ENCODE measurements around the gene PLCG1.
"Not testable (repeated sequence)": the region's sequence is repeated elsewhere in the genome, so short reads cannot be mapped to it uniquely, and the experiment has no call there.

PLCG1 gene

DNA sequence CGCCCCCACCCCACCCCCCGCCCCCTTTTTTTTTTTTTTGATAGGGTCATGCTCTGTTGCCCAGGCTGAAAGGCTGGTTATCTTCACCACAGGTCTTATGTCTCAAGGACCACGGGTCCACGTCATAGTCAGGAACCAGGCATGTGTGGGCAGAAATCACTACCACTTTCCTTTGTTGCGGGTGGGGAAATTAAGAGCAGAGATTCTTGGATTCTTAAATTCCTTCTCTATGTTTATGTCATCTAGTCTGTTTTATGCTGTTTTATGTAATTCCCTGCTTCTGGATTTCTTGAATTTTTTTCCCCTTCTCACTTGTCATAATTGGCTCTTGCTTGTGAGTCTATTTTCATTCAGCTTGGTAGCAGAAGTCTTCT is 25.8 kb upstream of the PLCG1 start:
- Histone ChIP-seq H3K4me3 (ENCODE audit: insufficient read depth, low read length, poor library complexity, severe bottlenecking) (no peak overlapping the region), H3K27me3 (ENCODE audit: low read length) (no peaks in the 10 kb centered on the region), H3K27ac (ENCODE audit: low read depth, low read length) (no peak overlapping the region), H4K20me1 (ENCODE audit: low read depth, low read length) (no peaks in the 10 kb centered on the region), H3K9ac (ENCODE audit: low read length) (no peak overlapping the region), H3F3A (ENCODE audit: insufficient read depth) (no peaks in the 10 kb centered on the region; the same call in 1 of the 2 replicates), H3K9me3 (ENCODE audit: insufficient read depth, low read length) (no peaks in the 10 kb centered on the region), H2AFZ (ENCODE audit: low read depth, low read length, severe bottlenecking) (no peak overlapping the region), H3K9me2 (replicated peaks; ENCODE audit: insufficient read depth, low read length) (no peaks in the 10 kb centered on the region), H3K36me3 (ENCODE audit: low read length) (peaks cover 39% of the 10 kb centered on the region; the same call in 1 of the 2 replicates), H3K4me2 (ENCODE audit: low read depth, low read length, poor library complexity, severe bottlenecking) (no peak overlapping the region), H3K79me2 (ENCODE audit: insufficient read depth, low read length) (no peaks in the 10 kb centered on the region)
- TF ChIP-seq, protein P1, sequence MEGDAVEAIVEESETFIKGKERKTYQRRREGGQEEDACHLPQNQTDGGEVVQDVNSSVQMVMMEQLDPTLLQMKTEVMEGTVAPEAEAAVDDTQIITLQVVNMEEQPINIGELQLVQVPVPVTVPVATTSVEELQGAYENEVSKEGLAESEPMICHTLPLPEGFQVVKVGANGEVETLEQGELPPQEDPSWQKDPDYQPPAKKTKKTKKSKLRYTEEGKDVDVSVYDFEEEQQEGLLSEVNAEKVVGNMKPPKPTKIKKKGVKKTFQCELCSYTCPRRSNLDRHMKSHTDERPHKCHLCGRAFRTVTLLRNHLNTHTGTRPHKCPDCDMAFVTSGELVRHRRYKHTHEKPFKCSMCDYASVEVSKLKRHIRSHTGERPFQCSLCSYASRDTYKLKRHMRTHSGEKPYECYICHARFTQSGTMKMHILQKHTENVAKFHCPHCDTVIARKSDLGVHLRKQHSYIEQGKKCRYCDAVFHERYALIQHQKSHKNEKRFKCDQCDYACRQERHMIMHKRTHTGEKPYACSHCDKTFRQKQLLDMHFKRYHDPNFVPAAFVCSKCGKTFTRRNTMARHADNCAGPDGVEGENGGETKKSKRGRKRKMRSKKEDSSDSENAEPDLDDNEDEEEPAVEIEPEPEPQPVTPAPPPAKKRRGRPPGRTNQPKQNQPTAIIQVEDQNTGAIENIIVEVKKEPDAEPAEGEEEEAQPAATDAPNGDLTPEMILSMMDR (IDR thresholded peaks at IDR 0.05; ENCODE audit: insufficient read depth, low read length, poor library complexity, severe bottlenecking): no peak
- no peak for TF ChIP-seq EZH2phosphoT487 (conservative IDR thresholded peaks at IDR 0.05; ENCODE audit: low read length)

DNA sequence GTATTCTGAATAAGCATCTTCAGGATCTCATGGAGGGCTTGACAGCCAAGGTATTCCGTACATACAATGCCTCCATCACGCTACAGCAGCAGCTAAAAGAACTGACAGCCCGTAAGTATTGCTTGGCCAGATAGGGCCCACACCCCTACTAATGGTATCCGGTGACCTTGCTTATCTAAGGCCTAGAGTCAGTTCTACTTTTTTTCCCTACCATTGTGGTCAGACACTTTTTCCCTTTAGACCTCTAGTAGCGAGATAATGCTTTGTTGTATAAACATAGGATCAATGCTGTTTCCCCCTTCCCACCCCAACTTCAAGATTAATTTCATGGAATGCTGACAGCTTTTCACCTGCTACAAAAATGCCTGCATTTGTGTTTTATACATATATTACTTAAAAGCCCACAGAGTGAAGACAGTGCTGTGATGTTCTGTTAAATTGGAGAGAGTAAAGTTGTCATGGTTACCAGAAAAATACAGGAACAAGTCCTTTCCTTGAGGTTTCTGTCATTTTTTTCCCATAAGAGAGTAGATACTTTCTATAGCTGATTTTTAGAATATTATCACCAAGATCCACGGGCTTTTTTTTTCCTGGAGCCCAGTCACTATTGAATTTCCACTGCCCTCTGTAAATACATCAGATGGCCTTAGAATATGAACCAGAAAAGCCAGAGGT is 20.9 kb upstream of the PLCG1 start:
- no peaks in the 10 kb centered on the region for H4K20me1 ChIP-seq (ENCODE audit: low read depth, low read length)
- H3F3A ChIP-seq (ENCODE audit: insufficient read depth): no peaks in the 10 kb centered on the region
- no peak overlapping the region for H3K9ac ChIP-seq (ENCODE audit: low read length)
- no peaks in the 10 kb centered on the region for H3K9me2 ChIP-seq (replicated peaks; ENCODE audit: insufficient read depth, low read length)
- no peaks in the 10 kb centered on the region for H3K79me2 ChIP-seq (ENCODE audit: insufficient read depth, low read length)
- H3K27ac ChIP-seq (ENCODE audit: low read depth, low read length): no peak overlapping the region
- no peak overlapping the region for H2AFZ ChIP-seq (ENCODE audit: low read depth, low read length, severe bottlenecking)
- H3K4me2 ChIP-seq (ENCODE audit: low read depth, low read length, poor library complexity, severe bottlenecking): no peak overlapping the region
- no peak for TF ChIP-seq EZH2phosphoT487 (conservative IDR thresholded peaks at IDR 0.05; ENCODE audit: low read length)
- TF ChIP-seq, protein P1 (IDR thresholded peaks at IDR 0.05; ENCODE audit: insufficient read depth, low read length, poor library complexity, severe bottlenecking): no peak
- H3K27me3 ChIP-seq (ENCODE audit: low read length): no peaks in the 10 kb centered on the region
- no peak overlapping the region for H3K4me3 ChIP-seq (ENCODE audit: insufficient read depth, low read length, poor library complexity, severe bottlenecking)
- H3K36me3 ChIP-seq (ENCODE audit: low read length): peaks cover 40% of the 10 kb centered on the region
- no peaks in the 10 kb centered on the region for H3K9me3 ChIP-seq (ENCODE audit: insufficient read depth, low read length)

DNA sequence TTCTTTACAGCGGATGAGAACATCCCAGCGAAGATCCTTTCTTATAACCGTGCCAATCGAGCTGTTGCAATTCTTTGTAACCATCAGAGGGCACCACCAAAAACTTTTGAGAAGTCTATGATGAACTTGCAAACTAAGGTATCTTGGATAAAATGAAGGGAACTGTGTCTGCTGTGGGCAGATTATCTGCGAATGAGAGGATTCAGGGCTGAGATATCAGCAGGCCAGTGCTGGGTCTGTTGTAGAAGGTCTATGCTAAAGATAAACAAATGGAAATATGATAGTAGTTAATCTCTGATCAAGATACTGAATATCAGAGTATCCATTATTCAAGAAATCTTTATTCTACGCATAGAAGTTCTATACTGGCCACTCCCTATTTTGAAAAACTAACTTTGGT is 19.2 kb upstream of the PLCG1 start:
- not testable (repeated sequence) for H3K4me2 ChIP-seq (ENCODE audit: low read depth, low read length, poor library complexity, severe bottlenecking)

DNA sequence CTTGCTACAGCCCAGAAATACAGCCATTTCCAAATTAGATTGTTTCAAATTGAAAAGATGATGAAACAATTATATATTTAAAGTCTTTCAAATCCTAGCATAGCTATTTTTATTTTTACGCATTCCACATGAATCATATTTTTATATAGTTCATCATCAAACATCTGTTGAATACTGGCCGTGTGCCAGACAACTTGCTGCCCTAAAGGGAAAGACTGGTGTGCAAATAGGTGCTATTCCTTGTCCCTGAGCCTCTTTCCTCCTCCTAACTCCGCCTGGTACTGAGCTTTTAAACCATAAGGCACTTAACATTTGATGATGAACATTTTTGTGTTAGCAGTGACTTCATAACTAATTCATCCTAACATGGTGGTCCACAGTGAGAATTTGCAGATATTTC is 18.7 kb upstream of the PLCG1 start:
- H3K79me2 ChIP-seq (ENCODE audit: insufficient read depth, low read length): no peaks in the 10 kb centered on the region
- H3K9me3 ChIP-seq (ENCODE audit: insufficient read depth, low read length): no peaks in the 10 kb centered on the region
- H3K4me3 ChIP-seq (ENCODE audit: insufficient read depth, low read length, poor library complexity, severe bottlenecking): no peak overlapping the region
- no peak overlapping the region for H3K27ac ChIP-seq (ENCODE audit: low read depth, low read length)
- TF ChIP-seq EZH2phosphoT487 (conservative IDR thresholded peaks at IDR 0.05; ENCODE audit: low read length): no peak
- TF ChIP-seq, protein P1 (IDR thresholded peaks at IDR 0.05; ENCODE audit: insufficient read depth, low read length, poor library complexity, severe bottlenecking): no peak
- H3K27me3 ChIP-seq (ENCODE audit: low read length): no peaks in the 10 kb centered on the region
- no peaks in the 10 kb centered on the region for H3K9me2 ChIP-seq (replicated peaks; ENCODE audit: insufficient read depth, low read length)
- H3F3A ChIP-seq (ENCODE audit: insufficient read depth): no peaks in the 10 kb centered on the region
- peaks cover 36% of the 10 kb centered on the region for H3K36me3 ChIP-seq (ENCODE audit: low read length)
- H4K20me1 ChIP-seq (ENCODE audit: low read depth, low read length): no peaks in the 10 kb centered on the region
- H3K4me2 ChIP-seq (ENCODE audit: low read depth, low read length, poor library complexity, severe bottlenecking): no peak overlapping the region
- no peak overlapping the region for H3K9ac ChIP-seq (ENCODE audit: low read length)
- H2AFZ ChIP-seq (ENCODE audit: low read depth, low read length, severe bottlenecking): no peak overlapping the region

More for the DNA sequence above, 19.2 kb upstream of the PLCG1 start:
- not testable (repeated sequence) for H3K9ac ChIP-seq (ENCODE audit: low read length); H4K20me1 ChIP-seq (ENCODE audit: low read depth, low read length); H3F3A ChIP-seq (ENCODE audit: insufficient read depth); H3K9me2 ChIP-seq (replicated peaks; ENCODE audit: insufficient read depth, low read length); H3K9me3 ChIP-seq (ENCODE audit: insufficient read depth, low read length); H3K79me2 ChIP-seq (ENCODE audit: insufficient read depth, low read length); H3K4me3 ChIP-seq (ENCODE audit: insufficient read depth, low read length, poor library complexity, severe bottlenecking); H3K27me3 ChIP-seq (ENCODE audit: low read length); H2AFZ ChIP-seq (ENCODE audit: low read depth, low read length, severe bottlenecking); H3K27ac ChIP-seq (ENCODE audit: low read depth, low read length)
- H3K36me3 ChIP-seq (ENCODE audit: low read length): peaks cover 38% of the 10 kb centered on the region

Measured in SU-DHL-6 (cell line).